ENCODE data around the gene GRID2.
"Not testable (repeated sequence)": the region's sequence is repeated elsewhere in the genome, so short reads cannot be mapped to it uniquely, and the experiment has no call there.

Gene GRID2

GRCh38 chr4:93201471-93202096, 897.8 kb downstream of the GRID2 start:
- DNase-seq (ENCODE audit: low spot score), result no peak

- no peak for DNase-seq (ENCODE audit: low spot score)
Measured at GRCh38 chr4:93203708-93204107, 899.9 kb downstream of the GRID2 start.

GRCh38 chr4:93212250-93212649, 908.5 kb downstream of the GRID2 start:
- no peak for DNase-seq (ENCODE audit: low spot score)

- no peak for DNase-seq (ENCODE audit: low spot score)
Measured at GRCh38 chr4:93216646-93217045, 912.9 kb downstream of the GRID2 start.

GRCh38 chr4:93217431-93217830, 913.7 kb downstream of the GRID2 start:
- no peak for DNase-seq (ENCODE audit: low spot score)

- no peak for DNase-seq (ENCODE audit: low spot score)
Measured at GRCh38 chr4:93221771-93222170, 918.0 kb downstream of the GRID2 start.

GRCh38 chr4:93228021-93228420, 924.3 kb downstream of the GRID2 start:
- DNase-seq (ENCODE audit: low spot score), result no peak

GRCh38 chr4:93232883-93233282, 929.1 kb downstream of the GRID2 start:
- no peak for DNase-seq (ENCODE audit: low spot score)

GRCh38 chr4:93237521-93237920, 933.8 kb downstream of the GRID2 start:
- no peak for DNase-seq (ENCODE audit: low spot score)

GRCh38 chr4:93243262-93243661, 939.5 kb downstream of the GRID2 start:
- no peak for DNase-seq (ENCODE audit: low spot score)

- DNase-seq (ENCODE audit: low spot score), result no peak
Measured at GRCh38 chr4:93261207-93261606, 957.4 kb downstream of the GRID2 start.

GRCh38 chr4:93263166-93263565, 959.4 kb downstream of the GRID2 start:
- DNase-seq (ENCODE audit: low spot score), result no peak

GRCh38 chr4:93267747-93268146, 964.0 kb downstream of the GRID2 start:
- DNase-seq (ENCODE audit: low spot score), result no peak

- DNase-seq (ENCODE audit: low spot score), result no peak
Measured at GRCh38 chr4:93285346-93285745, 981.6 kb downstream of the GRID2 start.

- no peak for DNase-seq (ENCODE audit: low spot score)
Measured at GRCh38 chr4:93289241-93289640, 985.5 kb downstream of the GRID2 start.

- DNase-seq (ENCODE audit: low spot score), result no peak
Measured at GRCh38 chr4:93289831-93290230, 986.1 kb downstream of the GRID2 start.

GRCh38 chr4:93299118-93299517, 995.4 kb downstream of the GRID2 start:
- DNase-seq (ENCODE audit: low spot score), result no peak

- DNase-seq (ENCODE audit: low spot score), result not testable (repeated sequence)
Measured at GRCh38 chr4:93300780-93301555, 997.2 kb downstream of the GRID2 start.

- no peak for DNase-seq (ENCODE audit: low spot score)
Measured at GRCh38 chr4:93302310-93302709, 998.5 kb downstream of the GRID2 start.

- DNase-seq (ENCODE audit: low spot score), result no peak
Measured at GRCh38 chr4:93303440-93303839, 999.7 kb downstream of the GRID2 start.

- DNase-seq (ENCODE audit: low spot score), result no peak
Measured at GRCh38 chr4:93312299-93312698, 1008.5 kb downstream of the GRID2 start.

GRCh38 chr4:93313197-93313596, 1009.4 kb downstream of the GRID2 start:
- DNase-seq (ENCODE audit: low spot score), result no peak

- no peak for DNase-seq (ENCODE audit: low spot score)
Measured at GRCh38 chr4:93317057-93317456, 1013.3 kb downstream of the GRID2 start.

GRCh38 chr4:93317561-93317960, 1013.8 kb downstream of the GRID2 start:
- no peak for DNase-seq (ENCODE audit: low spot score)
